IPS-18c (cell line): ENCODE measurements around the gene BRK1.
"Not testable (repeated sequence)": the region's sequence is repeated elsewhere in the genome, so short reads cannot be mapped to it uniquely, and the experiment has no call there.

ENCODE experiments used
- H3K4me3 ChIP-seq: 2 replicates; pipeline ENCODE4 v1.7.0; 2013; ENCODE audit warnings: low read depth, mild to moderate bottlenecking, low read length, moderate library complexity; ENCODE audit not compliant: insufficient read depth
- H3K9me3 ChIP-seq: one replicate; pipeline ENCODE4 v1.6.1; 2013; ENCODE audit warnings: mild to moderate bottlenecking, low read length, moderate library complexity; ENCODE audit not compliant: control insufficient read depth, insufficient read depth

Gene BRK1

DNA sequence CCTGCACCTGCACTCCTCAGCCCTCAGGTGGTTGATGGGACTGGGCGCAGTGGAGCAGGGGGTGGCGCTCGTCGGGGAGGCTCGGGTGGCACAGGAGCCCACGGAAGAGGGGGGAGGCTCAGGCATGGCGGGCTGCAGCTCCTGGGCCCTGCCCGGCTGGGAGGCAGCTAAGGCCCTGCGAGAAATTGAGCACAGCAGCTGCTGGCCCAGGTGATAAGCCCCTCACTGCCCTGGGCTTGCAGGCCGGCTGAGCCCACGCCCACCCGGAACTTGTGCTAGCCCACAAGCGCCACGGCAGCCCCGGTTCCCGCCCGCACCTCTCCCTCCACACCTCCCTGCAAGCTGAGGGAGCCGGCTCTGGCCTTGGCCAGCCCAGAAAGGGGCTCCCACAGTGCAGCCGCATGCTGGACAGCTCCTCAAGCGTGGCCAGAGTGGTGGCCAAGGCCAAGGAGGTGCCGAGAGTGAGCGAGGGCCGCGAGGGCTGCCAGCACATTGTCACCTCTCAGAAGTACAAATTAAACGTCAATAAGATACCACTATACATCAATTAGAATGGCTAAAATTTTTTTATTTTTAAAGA is 21.0 kb downstream of the BRK1 start:
- Histone ChIP-seq H3K4me3 (no peak overlapping the region), H3K9me3 (no peaks in the 10 kb centered on the region)

DNA sequence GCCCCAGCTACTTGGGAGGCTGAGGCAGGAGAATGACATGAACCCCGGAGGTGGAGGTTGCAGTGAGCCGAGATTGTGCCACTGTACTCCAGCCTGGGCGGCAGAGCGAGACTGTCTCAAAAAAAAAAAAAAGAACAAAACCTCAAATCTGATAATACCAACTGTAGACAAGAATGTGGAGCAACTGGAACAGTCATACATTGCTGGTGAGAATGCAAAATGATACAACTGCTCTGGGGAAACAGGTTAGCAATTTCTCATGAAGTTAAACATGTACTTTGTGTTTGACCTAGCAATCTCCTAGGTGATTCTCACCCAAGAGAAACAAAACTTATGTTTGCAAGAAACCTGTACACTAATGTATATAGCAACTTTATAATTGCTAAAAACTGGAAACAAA is 21.7 kb downstream of the BRK1 start:
- H3K9me3 ChIP-seq: no peaks in the 10 kb centered on the region
- H3K4me3 ChIP-seq: no peak overlapping the region

DNA sequence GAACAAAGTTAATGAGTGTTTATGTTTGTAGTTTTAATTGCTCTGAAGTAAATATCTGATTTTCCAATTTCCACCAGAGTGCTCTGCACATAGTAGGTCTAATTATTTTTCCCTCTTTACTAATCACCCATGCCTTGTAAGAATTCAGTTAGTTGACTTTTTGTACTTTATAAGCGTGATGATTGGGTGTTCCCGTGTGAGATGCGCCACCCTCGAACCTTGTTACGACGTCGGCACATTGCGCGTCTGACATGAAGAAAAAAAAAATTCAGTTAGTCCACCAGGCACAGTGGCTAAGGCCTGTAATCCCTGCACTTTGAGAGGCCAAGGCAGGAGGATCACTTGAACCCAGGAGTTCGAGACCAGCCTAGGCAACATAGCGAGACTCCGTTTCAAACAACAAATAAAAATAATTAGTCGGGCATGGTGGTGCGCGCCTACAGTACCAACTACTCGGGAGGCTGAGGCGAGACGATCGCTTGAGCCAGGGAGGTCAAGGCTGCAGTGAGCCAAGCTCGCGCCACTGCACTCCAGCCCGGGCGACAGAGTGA is 25.6 kb downstream of the BRK1 start:
- H3K9me3 ChIP-seq: no peaks in the 10 kb centered on the region
- H3K4me3 ChIP-seq: peak overlapping the region; percentile 94; the same call in 1 of the 2 replicates

DNA sequence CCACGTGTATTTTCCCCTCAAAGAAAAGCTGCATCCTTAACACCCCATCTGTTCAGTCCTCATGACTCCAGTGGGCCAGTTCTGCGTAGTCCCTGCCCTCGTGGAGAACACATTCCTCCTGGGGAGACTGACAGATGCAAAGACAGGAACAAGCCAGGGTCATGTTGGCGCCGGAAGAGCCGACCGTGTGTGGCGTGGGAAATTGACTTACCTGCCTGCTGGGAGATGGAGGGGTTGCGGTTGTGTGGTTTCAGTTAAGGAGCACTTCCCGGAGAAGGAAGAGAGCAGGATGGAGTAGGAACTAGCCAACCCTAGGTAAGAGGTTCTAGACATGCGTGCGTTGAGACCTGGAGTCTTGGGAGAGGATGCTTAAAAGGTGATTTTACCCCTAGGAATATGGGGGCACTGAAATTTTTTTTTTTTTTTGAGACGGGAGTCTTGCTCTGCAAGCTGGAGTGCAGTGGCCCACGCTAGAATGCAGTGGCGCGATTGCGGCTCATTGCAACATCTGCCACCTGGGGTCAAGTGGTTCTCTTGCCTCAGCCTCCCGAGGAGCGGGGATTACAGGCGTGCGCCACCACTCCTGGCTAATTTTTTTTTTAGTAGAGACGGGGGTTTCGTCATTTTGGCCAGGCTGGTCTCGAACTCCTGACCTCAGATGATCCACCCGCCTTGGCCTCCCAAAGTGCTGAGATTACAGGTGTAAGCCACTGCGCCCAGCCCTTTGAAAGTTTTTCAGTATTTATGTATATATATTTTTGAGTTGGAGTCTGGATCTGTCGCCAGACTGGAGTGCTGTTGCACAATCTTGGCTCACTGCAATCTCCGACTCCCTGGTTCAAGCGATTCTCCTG is 27.5 kb downstream of the BRK1 start:
- Histone ChIP-seq H3K9me3 (no peaks in the 10 kb centered on the region), H3K4me3 (peak overlapping the region; percentile 25; the same call in 1 of the 2 replicates)

DNA sequence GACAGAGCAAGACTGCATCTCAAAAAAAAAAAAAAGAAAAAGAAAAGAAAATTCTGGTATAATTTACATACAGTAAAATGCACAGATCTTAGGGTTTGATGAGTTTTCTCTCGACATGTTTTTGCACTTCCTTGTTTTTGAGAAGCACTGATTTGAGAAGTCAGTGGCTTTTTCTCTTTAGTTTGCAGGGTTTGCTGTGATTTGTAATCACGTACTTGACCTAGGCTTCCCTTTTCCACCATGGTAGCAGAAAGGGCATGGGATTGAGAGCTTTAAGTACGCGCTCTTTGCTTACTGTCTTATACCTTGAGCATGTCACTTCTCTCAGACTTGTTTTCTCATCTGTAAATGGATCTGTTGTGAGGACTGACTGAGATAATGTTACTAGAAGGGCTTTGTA is 30.2 kb downstream of the BRK1 start:
- no peak overlapping the region for H3K4me3 ChIP-seq
- no peaks in the 10 kb centered on the region for H3K9me3 ChIP-seq

DNA sequence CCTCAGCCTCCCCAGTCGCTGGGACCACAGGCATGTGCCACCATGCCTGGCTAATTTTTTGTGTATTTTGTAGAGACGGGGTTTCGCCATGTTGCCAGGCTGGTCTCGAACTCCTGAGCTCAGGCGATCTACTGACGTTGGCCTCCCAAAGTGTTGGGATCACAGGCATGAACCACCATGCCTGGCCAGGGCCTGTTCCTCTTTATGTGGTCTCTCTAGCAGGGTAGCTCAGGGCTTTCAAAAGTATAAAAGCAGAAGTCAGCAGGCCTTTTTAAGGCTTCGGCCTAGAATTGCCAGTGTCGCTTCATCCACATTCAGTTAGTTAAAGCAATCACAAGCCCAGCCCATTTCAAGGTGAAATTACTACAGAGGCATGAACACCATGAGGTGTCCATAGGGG is 33.8 kb downstream of the BRK1 start:
- Histone ChIP-seq H3K4me3 (no peak overlapping the region), H3K9me3 (no peaks in the 10 kb centered on the region)

DNA sequence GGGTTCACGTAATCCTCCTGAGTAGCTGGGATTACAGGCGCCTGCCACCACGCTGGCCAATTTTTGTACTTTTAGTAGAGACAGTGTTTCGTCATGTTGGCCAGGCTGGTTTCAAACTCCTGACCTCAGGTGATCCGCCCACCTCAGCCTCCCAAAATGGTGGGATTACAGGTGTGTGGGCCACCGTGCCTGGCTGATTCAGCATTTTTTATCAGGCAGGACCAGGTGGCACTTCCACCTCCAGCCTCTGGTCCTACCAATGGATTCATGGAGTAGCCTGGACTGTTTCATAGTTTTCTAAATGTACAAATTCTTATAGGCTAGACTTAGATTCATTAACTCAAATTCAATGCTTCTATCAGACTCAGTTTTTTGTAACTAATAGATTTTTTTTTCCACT is 35.5 kb downstream of the BRK1 start:
- Histone ChIP-seq H3K4me3 (no peak overlapping the region), H3K9me3 (no peaks in the 10 kb centered on the region)

DNA sequence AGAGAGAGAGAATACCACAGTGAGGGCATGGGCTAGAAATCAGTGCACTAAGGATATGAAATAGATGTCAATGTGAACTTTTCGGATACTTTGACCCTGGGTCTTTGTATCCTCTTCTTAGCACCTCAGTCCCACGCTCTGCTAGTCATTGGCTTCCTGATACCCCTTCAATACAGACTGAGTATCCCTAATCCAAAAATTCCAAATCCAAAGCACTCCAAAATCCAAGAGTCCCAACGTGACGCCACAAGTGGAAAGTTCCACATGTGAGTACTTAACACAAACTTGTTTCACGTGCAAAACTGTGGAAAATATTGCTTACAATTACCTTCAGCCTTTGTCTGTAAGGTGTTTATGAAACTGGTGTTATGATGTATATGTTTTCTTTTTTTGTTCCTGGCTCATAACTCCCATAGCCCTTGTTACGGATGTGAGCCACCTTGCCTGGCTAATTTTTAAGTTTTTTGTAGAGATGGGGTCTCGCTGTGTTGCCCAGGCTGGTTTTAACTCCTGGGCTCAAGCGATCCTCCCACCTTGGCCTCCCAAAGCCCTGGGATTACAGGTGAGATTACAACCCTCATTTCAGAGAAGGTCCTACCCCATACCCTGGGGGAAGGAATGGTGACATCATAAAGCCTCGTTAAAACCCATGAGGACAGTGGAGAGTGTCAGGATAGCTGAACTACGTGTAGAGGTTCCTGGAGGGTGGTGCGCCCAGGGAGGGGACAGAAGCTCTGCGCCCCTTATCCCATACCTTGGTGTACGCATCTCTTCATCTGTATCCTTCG is 39.1 kb downstream of the BRK1 start:
- no peaks in the 10 kb centered on the region for H3K9me3 ChIP-seq
- no peak overlapping the region for H3K4me3 ChIP-seq

DNA sequence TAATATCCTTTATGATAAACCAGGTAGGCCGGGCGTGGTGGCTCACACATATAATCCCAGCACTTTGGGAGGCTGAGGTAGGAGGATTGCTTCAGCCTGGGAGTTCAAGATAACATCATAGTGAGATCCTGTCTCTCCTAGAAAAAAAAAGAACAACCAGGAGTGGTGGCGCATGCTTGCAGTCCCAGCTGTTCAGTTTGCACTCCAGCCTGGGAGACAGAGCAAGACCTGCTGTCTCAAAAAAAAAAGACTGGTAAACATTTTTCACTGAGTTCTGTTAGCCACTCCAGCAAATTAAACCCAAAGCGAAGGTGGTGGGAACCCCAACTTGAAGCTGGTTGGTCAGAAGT is 39.6 kb downstream of the BRK1 start:
- H3K9me3 ChIP-seq: no peaks in the 10 kb centered on the region
- no peak overlapping the region for H3K4me3 ChIP-seq

DNA sequence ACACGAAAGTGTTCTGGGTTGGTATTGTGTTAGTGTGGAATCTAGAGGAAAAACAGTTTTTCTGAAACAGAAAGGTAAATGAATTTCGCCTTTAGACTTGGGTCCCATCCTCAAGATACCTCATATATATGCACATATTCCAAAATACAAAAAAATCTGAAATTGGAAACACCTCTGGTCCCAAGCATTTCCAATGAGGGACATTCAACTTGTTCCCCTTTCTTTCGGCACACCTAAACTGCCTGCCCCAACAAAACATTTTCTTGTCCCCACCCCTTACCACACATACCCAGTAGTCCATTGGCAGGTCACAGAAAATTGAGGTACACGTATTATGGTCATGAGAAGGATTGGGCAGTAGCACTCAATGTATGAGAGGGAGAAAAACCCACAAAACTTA is 40.2 kb downstream of the BRK1 start:
- Histone ChIP-seq H3K4me3 (no peak overlapping the region), H3K9me3 (no peaks in the 10 kb centered on the region)

DNA sequence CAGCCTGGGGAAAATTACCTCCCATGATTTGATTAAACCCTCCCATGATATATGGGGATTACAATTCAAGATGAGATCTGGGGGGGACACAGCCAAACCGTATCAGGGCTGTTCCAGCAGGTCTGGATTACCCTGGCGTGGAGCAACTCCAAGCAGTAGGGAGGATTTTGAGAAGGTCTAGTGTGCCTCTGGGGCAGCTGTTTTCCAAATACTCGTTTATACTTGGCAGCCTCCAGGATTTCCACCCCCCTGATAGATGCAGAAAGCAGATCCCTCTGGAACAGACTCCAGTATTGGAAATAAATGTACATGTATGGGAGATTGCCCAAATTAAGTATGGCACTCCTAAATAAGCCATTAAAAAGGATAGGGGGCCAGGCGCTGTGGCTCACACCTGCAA is 41.6 kb downstream of the BRK1 start:
- Histone ChIP-seq H3K9me3 (no peaks in the 10 kb centered on the region), H3K4me3 (no peak overlapping the region)

DNA sequence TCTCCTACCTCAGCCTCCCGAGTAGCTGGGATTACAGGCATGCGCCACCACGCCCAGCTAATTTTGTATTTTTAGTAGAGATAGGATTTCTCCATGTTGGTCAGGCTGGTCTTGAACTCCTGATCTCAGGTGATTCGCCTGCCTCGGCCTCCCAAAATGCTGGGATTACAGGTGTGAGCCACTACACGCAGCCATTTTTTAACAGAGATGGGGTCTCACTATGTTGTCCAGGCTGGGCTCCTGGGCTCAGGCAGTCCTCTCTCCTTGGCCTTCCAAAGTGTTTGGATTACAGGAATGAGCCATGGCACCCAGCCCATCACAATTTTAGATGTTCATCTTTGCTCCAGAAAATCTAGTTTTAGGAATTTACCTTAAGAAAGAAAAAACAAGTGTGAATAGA is 43.1 kb downstream of the BRK1 start:
- not testable (repeated sequence) for H3K9me3 ChIP-seq, H3K4me3 ChIP-seq

DNA sequence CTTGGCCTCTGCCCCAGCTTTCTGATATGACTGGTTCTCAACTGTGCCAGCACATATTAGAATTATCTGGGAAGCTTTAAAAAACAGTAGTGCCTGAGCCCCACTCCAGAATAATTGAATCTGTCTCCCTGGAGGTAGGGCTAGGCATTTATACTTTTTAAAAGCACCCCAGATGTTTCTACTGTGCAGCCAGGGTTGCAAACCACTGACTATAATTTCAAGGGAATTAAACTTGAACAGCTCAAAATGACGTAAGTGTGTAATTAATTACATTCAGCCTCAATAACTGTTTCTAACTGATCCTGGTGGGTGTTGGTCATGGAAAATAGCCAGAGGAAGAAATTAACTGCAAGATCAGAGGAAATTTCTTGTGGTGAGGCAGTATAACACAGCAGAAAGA is 44.9 kb downstream of the BRK1 start:
- Histone ChIP-seq H3K9me3 (peaks cover 2% of the 10 kb centered on the region), H3K4me3 (no peak overlapping the region)

DNA sequence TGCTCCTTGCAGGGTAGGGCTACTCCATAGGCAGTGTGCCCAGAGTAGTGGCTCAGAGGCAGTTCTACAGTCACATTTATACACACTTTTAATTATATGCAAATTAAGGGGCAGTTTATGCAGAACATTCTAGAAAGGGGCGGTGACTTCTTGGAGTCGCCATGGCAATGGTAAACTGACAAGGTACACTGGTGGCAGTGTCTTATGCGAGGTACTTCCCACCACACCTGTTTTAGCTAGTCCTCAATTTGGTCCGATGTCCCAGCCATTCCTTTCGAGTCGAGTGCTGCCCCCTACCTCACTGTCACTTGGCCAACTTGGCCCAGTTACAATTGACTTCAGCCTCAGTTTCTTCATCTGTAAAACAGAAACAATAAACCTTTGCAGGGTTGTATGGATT is 45.5 kb downstream of the BRK1 start:
- H3K4me3 ChIP-seq: no peak overlapping the region
- H3K9me3 ChIP-seq: peaks cover 2% of the 10 kb centered on the region

DNA sequence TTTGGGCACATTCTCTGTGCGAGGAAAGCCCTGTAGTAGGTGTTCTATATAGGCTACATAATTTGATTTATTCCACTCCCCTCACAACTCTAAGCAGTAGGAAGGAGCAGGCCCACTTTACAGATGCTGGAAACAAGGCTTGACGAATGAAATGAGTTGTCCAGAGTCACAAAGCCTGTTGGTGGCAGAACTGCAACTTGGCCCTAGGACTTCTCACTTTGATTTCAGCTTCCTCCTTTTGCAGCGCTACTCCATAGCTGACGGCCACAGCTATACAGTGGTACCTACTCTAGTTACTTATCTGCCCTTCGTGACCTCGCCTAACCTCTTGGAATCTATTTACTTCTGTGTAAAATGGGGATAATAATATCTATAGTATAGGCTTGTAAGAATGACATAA is 46.7 kb downstream of the BRK1 start:
- H3K4me3 ChIP-seq: no peak overlapping the region

DNA sequence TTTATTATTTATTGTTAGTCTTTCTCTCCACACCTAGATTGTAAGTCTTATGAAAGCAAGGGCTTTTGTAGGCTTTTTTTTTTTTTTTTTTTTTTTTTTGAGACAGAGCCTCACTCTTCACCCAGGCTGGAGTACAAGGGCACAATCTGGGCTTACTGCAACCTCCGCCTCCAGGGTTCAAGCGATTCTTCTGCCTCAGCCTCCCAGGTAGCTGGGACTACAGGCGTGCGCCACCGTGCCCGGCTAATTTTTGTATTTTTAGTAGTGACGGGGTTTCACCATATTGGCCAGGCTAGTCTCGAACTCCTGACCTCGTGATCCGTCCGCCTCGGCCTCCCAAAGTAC is 48.7 kb downstream of the BRK1 start:
- not testable (repeated sequence) for H3K4me3 ChIP-seq, H3K9me3 ChIP-seq

More for the DNA sequence above, 46.7 kb downstream of the BRK1 start:
- peaks cover 2% of the 10 kb centered on the region for H3K9me3 ChIP-seq

DNA sequence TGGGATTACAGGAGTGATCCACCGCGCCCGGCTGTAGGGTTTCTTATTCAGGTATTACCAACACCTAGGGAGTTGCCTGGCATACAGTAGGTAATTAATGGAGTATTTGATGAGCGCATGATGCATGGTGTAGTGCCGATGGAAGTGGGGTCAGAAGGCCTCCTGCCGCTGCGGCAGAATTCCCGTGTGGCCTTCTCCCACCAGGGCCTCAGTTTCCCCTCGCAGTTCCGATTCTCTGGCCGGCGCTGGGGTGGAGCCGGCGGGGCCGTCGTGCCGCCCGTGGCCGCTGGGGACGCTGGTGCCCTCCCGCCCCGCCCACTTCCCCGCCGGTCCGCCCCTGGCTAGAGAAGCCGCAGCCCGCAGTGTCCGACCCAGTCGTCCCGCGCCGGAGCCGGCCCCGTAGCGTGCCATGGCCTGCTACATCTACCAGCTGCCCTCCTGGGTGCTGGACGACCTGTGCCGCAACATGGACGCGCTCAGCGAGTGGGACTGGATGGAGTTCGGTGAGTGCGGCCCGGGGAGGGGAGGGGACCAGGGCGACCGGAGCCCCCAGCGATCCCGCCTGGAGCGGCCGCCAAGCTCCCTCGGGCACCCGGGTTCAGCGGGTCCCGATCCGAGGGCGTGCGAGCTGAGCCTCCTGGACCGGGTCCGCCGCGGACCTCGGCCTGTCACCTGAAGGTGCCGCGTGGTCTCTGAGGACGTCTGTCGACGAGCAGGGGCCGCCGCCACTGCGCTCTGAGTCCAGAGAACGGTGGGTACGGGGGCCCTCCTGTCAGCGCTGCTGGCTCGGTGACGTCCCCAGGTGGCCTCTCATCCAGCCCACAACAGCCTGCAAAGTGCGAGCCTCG is 49.3 kb downstream of the BRK1 start, which contains the start of gene IRAK2:
TSS of gene IRAK2 (plus strand) at position 374 of the 848 bp plus-strand sequence. CDS start at position 410, 36 bp downstream.
- peak within 1 kb of the TSS; percentile 94 for H3K4me3 ChIP-seq
- peaks cover 2% of the 10 kb centered on the region for H3K9me3 ChIP-seq
